ENCODE measurements around the gene ZNF319.
"Not testable (repeated sequence)": the region's sequence is repeated elsewhere in the genome, so short reads cannot be mapped to it uniquely, and the experiment has no call there.

- TF ChIP-seq CTCF (conservative IDR thresholded peaks at IDR 0.05; ENCODE audit: low read length); EZH2phosphoT487 (IDR thresholded peaks at IDR 0.05; ENCODE audit: borderline replicate concordance, low read depth, low read length): not testable (repeated sequence)
These were observed 22.4 kb downstream of the ZNF319 start for GRCh38 chr16:57978070-57978465.

Data from OCI-LY7 (cell line).